ENCODE data around the gene CTXN1.
"Not testable (repeated sequence)": the region's sequence is repeated elsewhere in the genome, so short reads cannot be mapped to it uniquely, and the experiment has no call there.

The CTXN1 gene

GRCh38 chr19:7897292-7897691 lies 28.6 kb downstream of the CTXN1 start:
- no peak for DNase-seq

GRCh38 chr19:7895565-7895964 lies 30.4 kb downstream of the CTXN1 start:
- no peak for DNase-seq

GRCh38 chr19:7894612-7895309 lies 31.2 kb downstream of the CTXN1 start:
- peak; percentile 62 for DNase-seq

DNA sequence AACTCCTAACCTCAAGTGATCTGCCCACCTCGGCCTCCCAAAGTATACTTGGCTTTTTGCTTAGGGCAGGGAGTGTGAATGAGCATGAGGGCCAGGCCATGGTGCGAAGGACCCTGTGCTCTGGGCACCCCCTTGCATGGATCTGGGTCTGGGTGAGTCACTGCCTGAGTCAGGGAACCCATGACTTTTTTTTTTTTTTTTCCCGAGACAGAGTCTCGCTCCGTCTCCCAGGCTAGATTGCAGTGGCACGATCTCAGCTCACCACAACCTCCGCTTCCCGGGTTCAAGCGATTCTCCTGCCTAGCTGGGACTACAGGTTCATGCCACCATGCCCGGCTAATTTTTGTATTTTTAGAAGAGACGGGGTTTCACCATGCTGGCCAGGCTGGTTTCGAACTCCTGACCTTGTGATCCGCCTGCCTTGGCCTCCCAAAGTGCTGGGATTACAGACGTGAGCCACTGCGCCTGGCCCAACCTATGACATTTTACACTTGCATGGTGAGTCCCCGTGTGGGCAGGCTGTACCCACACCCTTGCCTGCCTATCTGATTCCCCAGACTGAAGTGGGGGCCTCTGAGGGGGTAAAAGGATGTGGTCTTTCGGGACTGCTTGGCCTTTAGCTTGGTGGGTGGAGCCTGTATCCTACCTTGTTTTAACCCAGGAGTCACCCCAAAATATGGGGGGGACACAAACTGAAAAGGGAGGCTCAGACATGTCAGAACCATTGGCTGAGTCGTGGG lies 32.4 kb downstream of the CTXN1 start:
- DNase-seq = not testable (repeated sequence)

DNA sequence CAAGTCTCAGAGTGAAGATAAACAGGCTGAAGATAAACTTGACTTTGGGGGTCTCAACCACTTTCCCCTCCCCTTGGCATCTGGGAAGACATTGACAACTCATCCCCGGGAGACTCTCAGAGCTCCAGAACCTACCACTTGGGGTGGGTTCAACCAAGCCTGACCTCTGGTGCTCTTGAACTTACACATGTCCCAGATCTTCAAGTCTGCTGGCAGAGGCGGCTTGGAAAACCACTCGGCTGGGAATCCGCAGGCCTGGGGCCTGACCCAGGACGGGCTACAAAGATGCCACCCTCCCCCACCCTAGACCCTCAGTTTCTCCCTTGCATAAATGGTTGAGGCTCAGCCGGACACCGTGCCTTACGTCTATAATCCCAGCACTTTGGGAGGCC lies 37.1 kb downstream of the CTXN1 start:
- no peak for DNase-seq

GRCh38 chr19:7888145-7888825 lies 37.6 kb downstream of the CTXN1 start, which contains the start of gene LRRC8E:
Gene LRRC8E (plus strand): TSS chr19:7888510. CDS start chr19:7895604, 7,094 bp downstream.
- DNase-seq = no peak

GRCh38 chr19:7887408-7888144 lies 38.4 kb downstream of the CTXN1 start:
- no peak for DNase-seq

DNA sequence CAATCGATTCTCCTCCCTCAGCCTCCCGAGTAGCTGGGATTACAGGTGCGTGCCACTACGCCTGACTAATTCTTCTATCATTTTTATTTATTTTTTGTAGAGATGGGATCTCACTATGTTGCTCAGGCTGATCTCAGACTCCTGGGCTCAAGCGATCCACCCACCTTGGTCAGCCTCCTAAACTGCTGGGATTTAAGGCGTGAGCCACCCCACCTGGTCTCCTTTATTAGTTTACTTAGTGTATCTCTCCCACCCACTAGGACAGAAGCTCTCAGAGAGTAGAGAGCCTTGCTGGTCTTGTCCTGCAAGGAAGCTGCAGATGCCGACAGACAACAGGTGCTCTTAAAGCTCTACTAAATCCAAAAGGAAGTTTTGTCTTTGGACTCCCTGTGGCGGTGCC lies 40.1 kb downstream of the CTXN1 start:
- no peak for DNase-seq

GRCh38 chr19:7883796-7884570 lies 42.0 kb downstream of the CTXN1 start:
- no peak for DNase-seq

DNA sequence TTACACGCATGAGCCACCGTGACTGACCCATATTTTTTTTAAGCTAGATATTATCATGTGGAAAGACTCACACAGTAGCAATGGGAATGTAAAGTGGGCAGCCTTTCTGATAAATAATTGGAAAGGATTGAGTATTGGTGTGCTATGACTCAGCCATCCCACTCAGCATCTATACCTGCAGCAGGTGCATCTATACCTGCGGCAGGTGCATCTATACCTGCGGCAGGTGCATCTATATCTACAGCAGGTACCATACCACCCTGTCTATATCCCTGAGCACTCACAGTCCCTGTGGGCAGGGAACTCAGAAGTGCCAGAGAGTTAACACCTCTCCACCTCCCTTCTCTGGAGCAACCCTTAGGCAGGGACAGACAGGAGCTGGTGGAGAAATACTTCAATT lies 42.8 kb downstream of the CTXN1 start:
- no peak for DNase-seq

DNA sequence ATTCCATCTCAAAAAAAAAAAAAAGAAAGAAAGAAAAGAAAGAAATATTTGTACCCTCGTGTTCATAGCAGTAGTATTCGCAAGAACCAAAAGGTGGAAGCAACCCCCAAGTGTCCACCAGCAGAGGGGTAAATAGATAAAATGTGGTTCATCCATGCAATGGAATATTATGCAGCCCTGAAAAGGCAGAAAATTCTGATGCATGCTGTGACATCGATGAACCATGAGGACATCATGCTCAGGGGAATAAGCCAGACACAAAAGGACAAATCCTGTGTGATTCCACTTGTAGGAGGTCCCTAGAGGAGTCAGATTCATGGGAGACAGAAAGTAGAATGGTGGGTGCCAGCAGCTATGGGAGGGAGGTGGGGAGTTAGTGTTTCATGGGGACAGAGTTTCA lies 44.0 kb downstream of the CTXN1 start:
- DNase-seq = no peak

DNA sequence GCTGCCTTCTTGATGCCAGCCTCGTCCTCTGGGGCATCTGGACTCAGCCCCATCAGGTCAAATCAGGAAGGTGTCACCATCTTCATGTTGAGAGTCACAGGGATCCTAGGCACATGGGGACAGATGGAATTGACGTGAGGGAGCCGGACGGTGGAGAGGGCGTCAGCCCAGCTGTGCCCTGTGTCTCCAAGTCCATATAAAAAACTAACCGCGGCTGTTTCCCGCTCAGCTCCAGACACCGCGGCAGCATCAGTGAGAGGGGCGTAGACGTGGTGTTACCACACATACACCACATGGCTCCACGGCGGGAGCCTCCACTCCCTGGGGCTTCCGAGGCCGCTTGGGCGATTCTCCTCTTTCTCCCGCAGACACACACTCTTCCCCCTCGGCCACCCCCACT lies 46.1 kb downstream of the CTXN1 start:
- DNase-seq = no peak

GRCh38 chr19:7879111-7879807 lies 46.7 kb downstream of the CTXN1 start:
- no peak for DNase-seq

DNA sequence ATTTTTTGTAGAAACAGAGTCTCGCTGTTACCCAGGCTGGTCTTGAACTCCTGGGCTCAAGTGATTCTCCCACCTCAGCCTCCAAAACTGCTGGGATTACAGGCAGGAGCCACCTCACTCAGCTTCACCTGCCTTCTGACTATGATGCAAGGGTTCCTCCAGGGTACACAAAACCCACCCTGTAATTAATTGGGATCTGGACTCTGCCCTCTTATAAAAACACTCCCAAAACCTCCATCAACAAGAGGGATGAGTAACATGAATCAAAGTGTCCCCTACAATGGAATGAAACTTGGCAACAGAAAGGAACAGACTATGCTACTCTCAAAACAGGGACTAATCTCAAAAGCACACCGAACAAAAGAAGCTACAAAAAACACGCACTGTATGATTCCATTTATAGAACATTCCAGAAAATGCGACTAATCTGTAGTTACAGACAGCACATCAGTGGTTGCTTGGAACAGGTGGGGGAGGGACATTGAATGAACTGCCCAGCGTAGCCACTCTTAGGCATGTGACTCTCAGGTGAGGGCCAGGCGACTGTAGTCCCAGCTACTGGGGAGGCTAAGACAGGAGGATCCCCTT lies 48.6 kb downstream of the CTXN1 start:
- DNase-seq = no peak

- DNase-seq = no peak
Observed at GRCh38 chr19:7874897-7875273, 51.0 kb downstream of the CTXN1 start.

All from DMS153 (cell line).